WTC11 (cell line): Measurements from ENCODE around the gene STKLD1.

ENCODE experiments used
- ATF1 ChIP-seq: sonication (generic); formaldehyde crosslinking; IDR thresholded peaks from 2 replicates; pipeline ENCODE4 v1.8.1; 2023; ENCODE audit warnings: mild to moderate bottlenecking, moderate library complexity, missing genetic modification reagents
- CTCF ChIP-seq: fragments of 200-600 bp; IDR thresholded peaks from 2 replicates; pipeline ENCODE4 v1.8.0; 2022; ENCODE audit warnings: antibody characterized with exemption
- TEAD4 ChIP-seq: sonication (generic); formaldehyde crosslinking; IDR thresholded peaks from 2 replicates; pipeline ENCODE4 v1.8.0; 2022; ENCODE audit warnings: mild to moderate bottlenecking, missing genetic modification reagents
- ZMAT4 ChIP-seq: fragments of 250-450 bp; sonication (Bioruptor Pico); IDR thresholded peaks from 2 replicates; pipeline ENCODE4 v1.9.0; 2021; ENCODE audit warnings: mild to moderate bottlenecking
- TF ChIP-seq, protein P1 (sequence below): sonication (generic); formaldehyde crosslinking; IDR thresholded peaks from 2 replicates; pipeline ENCODE4 v1.8.0; 2022; ENCODE audit warnings: mild to moderate bottlenecking, missing genetic modification reagents
- TF ChIP-seq, protein P2 (sequence below): sonication (generic); formaldehyde crosslinking; IDR thresholded peaks from 2 replicates; pipeline ENCODE4 v1.8.0; 2022; ENCODE audit warnings: mild to moderate bottlenecking, missing genetic modification reagents

- no peak for TF ChIP-seq CTCF
- TF ChIP-seq ZMAT4 (CRISPR knock-in tag), result no peak
- TF ChIP-seq, protein P1, sequence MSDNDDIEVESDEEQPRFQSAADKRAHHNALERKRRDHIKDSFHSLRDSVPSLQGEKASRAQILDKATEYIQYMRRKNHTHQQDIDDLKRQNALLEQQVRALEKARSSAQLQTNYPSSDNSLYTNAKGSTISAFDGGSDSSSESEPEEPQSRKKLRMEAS (CRISPR knock-in tag), result no peak
- TF ChIP-seq, protein P2, sequence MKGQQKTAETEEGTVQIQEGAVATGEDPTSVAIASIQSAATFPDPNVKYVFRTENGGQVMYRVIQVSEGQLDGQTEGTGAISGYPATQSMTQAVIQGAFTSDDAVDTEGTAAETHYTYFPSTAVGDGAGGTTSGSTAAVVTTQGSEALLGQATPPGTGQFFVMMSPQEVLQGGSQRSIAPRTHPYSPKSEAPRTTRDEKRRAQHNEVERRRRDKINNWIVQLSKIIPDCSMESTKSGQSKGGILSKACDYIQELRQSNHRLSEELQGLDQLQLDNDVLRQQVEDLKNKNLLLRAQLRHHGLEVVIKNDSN, result no peak
- no peak for TF ChIP-seq TEAD4
- no peak for TF ChIP-seq ATF1 (CRISPR knock-in tag)
These were observed 76.4 kb downstream of the STKLD1 start for GRCh38 chr9:133452562-133452961.
